Smooth muscle cell (in vitro differentiated cells): Measurements from ENCODE around the gene BCL2. TPM values are rescaled to one million over a fixed set of nuclear protein-coding genes. Genes with fewer than 3 reads are reported as not detected.

Source experiments
- DNase-seq: peaks from one replicate; lab custom pipeline; 2025; ENCODE audit not compliant: unreplicated experiment; lab: John Stamatoyannopoulos, UW
- H2AFZ ChIP-seq: fragments of 200-600 bp; sonication (generic); 2 replicates; pipeline ENCODE4 v1.6.0; 2016; ENCODE audit warnings: antibody characterized with exemption, low read depth, mild to moderate bottlenecking
- H3F3A ChIP-seq: fragments of 200-600 bp; sonication (generic); 2 replicates; pipeline ENCODE4 v1.6.0; 2017; ENCODE audit warnings: antibody characterized with exemption, low read depth
- H3K27ac ChIP-seq: fragments of 200-600 bp; sonication (generic); 2 replicates; pipeline ENCODE4 v1.5.1; 2016; ENCODE audit warnings: low read depth, mild to moderate bottlenecking
- H3K27me3 ChIP-seq: fragments of 200-600 bp; sonication (generic); 2 replicates; pipeline ENCODE4 v1.6.1; 2016; ENCODE audit warnings: low read depth, mild to moderate bottlenecking
- H3K36me3 ChIP-seq: fragments of 200-600 bp; sonication (generic); 2 replicates; pipeline ENCODE4 v1.5.1; 2016; ENCODE audit warnings: low read depth
- H3K4me1 ChIP-seq: fragments of 200-600 bp; sonication (generic); 2 replicates; pipeline ENCODE4 v1.5.1; 2016; ENCODE audit warnings: low read depth
- H3K4me2 ChIP-seq: fragments of 200-600 bp; sonication (generic); 2 replicates; pipeline ENCODE4 v1.6.0; 2016; ENCODE audit warnings: mild to moderate bottlenecking
- H3K4me3 ChIP-seq: fragments of 200-600 bp; sonication (generic); 2 replicates; pipeline ENCODE4 v1.5.1; 2016; ENCODE audit warnings: mild to moderate bottlenecking
- H3K79me2 ChIP-seq: fragments of 200-600 bp; sonication (generic); 2 replicates; pipeline ENCODE4 v1.6.0; 2016; ENCODE audit warnings: low read depth, mild to moderate bottlenecking
- H3K9ac ChIP-seq: fragments of 200-600 bp; sonication (generic); 2 replicates; pipeline ENCODE4 v1.6.0; 2016; ENCODE audit warnings: low read depth
- H3K9me3 ChIP-seq: fragments of 200-600 bp; sonication (generic); replicated peaks from 2 replicates; pipeline ENCODE4 v1.5.1; 2016; ENCODE audit warnings: low read depth
- H4K20me1 ChIP-seq: fragments of 200-600 bp; sonication (generic); 2 replicates; pipeline ENCODE4 v1.6.0; 2016; ENCODE audit warnings: low read depth
- CTCF ChIP-seq: fragments of 200-600 bp; sonication (generic); IDR thresholded peaks from 2 replicates; pipeline ENCODE4 v1.5.1; 2017; ENCODE audit warnings: borderline replicate concordance, mild to moderate bottlenecking, antibody characterized with exemption; ENCODE audit not compliant: insufficient read depth, poor library complexity, severe bottlenecking
- WGBS: methylation state at CpG from one replicate; pipeline ENCODE4 v1.1.7; 2016; ENCODE audit warnings: low lambda C conversion rate; 5-methylcytosine and 5-hydroxymethylcytosine counted together
- polyA plus RNA-seq: library from polyadenylated mRNA; unstranded; fragments of >200 nt; fragmentation: Nextera tagmentation; extraction: Ambion mirVana; gene quantifications from 2 replicates; pipeline ENCODE4 v1.2.1, GENCODE V29; 2016
- total RNA-seq: library from RNA; depleted of rRNA; stranded (reverse); fragments of >200 nt; gene quantifications from 2 replicates; pipeline ENCODE4 v1.2.3, GENCODE V29; 2014

Gene BCL2
- total and polyA plus RNA-seq, 2 experiments from 2014 or later: 0.85 TPM; not detected in 1

- Histone ChIP-seq H3K4me3 (no peak overlapping the region), H3K27me3 (no peaks in the 10 kb centered on the region), H3K27ac (no peak overlapping the region), H4K20me1 (no peaks in the 10 kb centered on the region), H3K4me1 (no peaks in the 10 kb centered on the region), H3K9ac (no peak overlapping the region), H3K36me3 (peaks cover 40% of the 10 kb centered on the region), H3K79me2 (no peaks in the 10 kb centered on the region), H3F3A (no peaks in the 10 kb centered on the region), H3K4me2 (no peak overlapping the region), H3K9me3 (no peaks in the 10 kb centered on the region), H2AFZ (no peak overlapping the region)
- no peak for TF ChIP-seq CTCF
- no peak for DNase-seq
- WGBS: over 99% methylated on average over 7 of the region's 7 CpGs
Measured at GRCh38 chr18:63356272-63356896, 36.8 kb upstream of the BCL2 start.

DNA sequence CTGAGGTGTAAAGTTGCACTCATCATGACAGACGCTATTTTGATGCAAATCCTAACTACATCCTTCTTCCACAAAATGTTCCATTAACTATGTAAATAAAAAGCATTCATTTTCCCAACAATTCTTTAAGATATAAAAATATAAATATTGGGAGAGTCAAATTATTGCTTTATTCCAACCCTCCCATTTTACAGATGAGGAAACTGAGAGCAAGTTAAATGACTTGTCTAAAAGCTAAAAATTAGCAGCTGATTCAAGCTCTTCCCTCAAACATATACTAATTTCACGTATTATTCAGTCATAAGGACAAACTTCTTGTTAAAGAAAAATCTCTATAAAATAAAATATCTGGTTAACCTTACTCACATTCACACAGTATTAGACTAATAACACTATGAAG lies 30.7 kb upstream of the BCL2 start:
- no peaks in the 10 kb centered on the region for H3K9me3 ChIP-seq
- H3K79me2 ChIP-seq: no peaks in the 10 kb centered on the region
- H4K20me1 ChIP-seq: peaks cover 3% of the 10 kb centered on the region
- no peak for TF ChIP-seq CTCF
- H3K27me3 ChIP-seq: no peaks in the 10 kb centered on the region
- no peak overlapping the region for H2AFZ ChIP-seq
- H3K27ac ChIP-seq: no peak overlapping the region
- 47% methylated on average over 2 of the region's 2 CpGs for WGBS
- no peaks in the 10 kb centered on the region for H3F3A ChIP-seq
- DNase-seq: no peak
- no peak overlapping the region for H3K9ac ChIP-seq
- H3K4me2 ChIP-seq: no peak overlapping the region
- H3K36me3 ChIP-seq: peaks cover 40% of the 10 kb centered on the region
- no peaks in the 10 kb centered on the region for H3K4me1 ChIP-seq
- no peak overlapping the region for H3K4me3 ChIP-seq

DNA sequence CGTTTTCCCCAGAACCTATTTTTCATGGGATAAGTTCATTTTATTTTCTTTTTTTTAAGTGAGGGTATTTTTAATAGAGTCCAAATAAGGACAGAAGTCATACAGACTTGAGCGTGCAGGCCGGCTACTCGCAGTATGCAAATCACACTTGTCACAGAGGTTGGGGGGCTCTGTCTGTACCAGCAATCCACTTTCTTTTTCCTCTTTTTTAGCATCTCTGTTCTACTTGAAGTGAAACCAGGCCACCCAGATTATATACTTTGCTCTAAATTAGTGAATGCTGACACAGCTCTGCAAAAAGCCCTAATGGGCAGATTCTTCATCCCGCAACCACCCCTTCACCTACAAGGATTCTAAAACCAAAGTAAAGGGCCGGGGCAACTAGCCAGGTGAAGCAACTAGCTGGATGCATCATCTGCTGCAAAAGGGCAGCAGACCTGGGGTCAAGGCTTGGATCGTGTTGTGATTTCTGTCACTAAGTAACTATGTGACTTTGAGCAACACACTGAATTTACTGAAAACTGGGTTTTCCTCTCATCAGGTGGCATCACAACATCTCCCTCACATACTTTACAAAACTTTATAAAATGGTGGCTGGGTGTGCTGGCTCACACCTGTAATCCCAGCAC lies 29.1 kb upstream of the BCL2 start:
- H3K27ac ChIP-seq: no peak overlapping the region
- H3K36me3 ChIP-seq: peaks cover 26% of the 10 kb centered on the region
- no peak overlapping the region for H3K4me2 ChIP-seq
- no peaks in the 10 kb centered on the region for H3K4me1 ChIP-seq
- H3K9ac ChIP-seq: no peak overlapping the region
- 97% methylated on average over 7 of the region's 7 CpGs for WGBS
- no peaks in the 10 kb centered on the region for H3K79me2 ChIP-seq
- no peaks in the 10 kb centered on the region for H3F3A ChIP-seq
- peaks cover 9% of the 10 kb centered on the region for H4K20me1 ChIP-seq
- H2AFZ ChIP-seq: no peak overlapping the region
- no peak for TF ChIP-seq CTCF
- no peaks in the 10 kb centered on the region for H3K27me3 ChIP-seq
- H3K4me3 ChIP-seq: no peak overlapping the region
- no peak for DNase-seq
- H3K9me3 ChIP-seq: no peaks in the 10 kb centered on the region
